Neuronal stem cell (in vitro differentiated cells): ENCODE data around the gene CABLES2.
A peak's percentile ranks its signal among the peaks of the same experiment; 100 is the strongest.

Source experiments
- DNase-seq: peaks from one replicate; pipeline ENCODE4 v3.0.0-alpha.2; 2013; ENCODE audit warnings: low spot score
- H2AFZ ChIP-seq: one replicate; pipeline ENCODE4 v1.6.1; 2013; ENCODE audit warnings: mild to moderate bottlenecking, low read length, inconsistent platforms
- H2AK5ac ChIP-seq: 2 replicates; pipeline ENCODE4 v1.6.1; 2013; ENCODE audit warnings: low read depth, mild to moderate bottlenecking, inconsistent platforms, low read length, moderate library complexity, mixed read lengths
- H2BK120ac ChIP-seq: 2 replicates; pipeline ENCODE4 v1.6.1; 2013; ENCODE audit warnings: low read depth, mild to moderate bottlenecking, inconsistent platforms, low read length, moderate library complexity, mixed read lengths
- H2BK12ac ChIP-seq: one replicate; pipeline ENCODE4 v1.6.1; 2013; ENCODE audit warnings: low read length, inconsistent platforms
- H2BK15ac ChIP-seq: 2 replicates; pipeline ENCODE4 v1.6.1; 2013; ENCODE audit warnings: mild to moderate bottlenecking, low read length, inconsistent platforms, mixed read lengths
- H2BK5ac ChIP-seq: one replicate; pipeline ENCODE4 v1.6.1; 2013; ENCODE audit warnings: inconsistent platforms, mild to moderate bottlenecking, low read length, moderate library complexity
- H3K14ac ChIP-seq: one replicate; pipeline ENCODE4 v1.6.1; 2013; ENCODE audit warnings: low read length, inconsistent platforms
- H3K18ac ChIP-seq: 2 replicates; pipeline ENCODE4 v1.6.1; 2013; ENCODE audit warnings: low read length, inconsistent platforms
- H3K23ac ChIP-seq: 2 replicates; pipeline ENCODE4 v1.6.1; 2013; ENCODE audit warnings: low read depth, mild to moderate bottlenecking, mixed read lengths, low read length, inconsistent platforms; ENCODE audit not compliant: poor library complexity
- H3K27ac ChIP-seq: replicated peaks from 3 replicates; pipeline ENCODE4 v1.5.1; 2013; ENCODE audit warnings: low read length, inconsistent platforms
- H3K27me3 ChIP-seq, 3 experiments: 2 replicates each; pipeline ENCODE4 v1.6.1; 2013; ENCODE audit warnings: low read length in 3 of 3, mild to moderate bottlenecking in 2 of 3, inconsistent platforms in 1 of 3, low read depth in 1 of 3, mixed read lengths in 1 of 3, moderate library complexity in 1 of 3; ENCODE audit not compliant: control insufficient read depth in 3 of 3, insufficient read depth in 3 of 3
- H3K36me3 ChIP-seq, 2 donors: replicated peaks in 1 of 2; 2 replicates each; pipeline ENCODE4 v1.6.1; 2013; ENCODE audit warnings: low read length in 2 of 2; ENCODE audit not compliant: control insufficient read depth in 2 of 2, insufficient read depth in 2 of 2
- H3K4ac ChIP-seq: 2 replicates; pipeline ENCODE4 v1.6.1; 2013; ENCODE audit warnings: inconsistent platforms, mild to moderate bottlenecking, low read length, moderate library complexity
- H3K4me1 ChIP-seq, 2 donors: 1 replicate in 1 of 2; 2 replicates in 1 of 2; pipeline ENCODE4 v1.6.1; 2013; ENCODE audit warnings: low read length in 2 of 2, low read depth in 1 of 2; ENCODE audit not compliant: control insufficient read depth in 2 of 2, insufficient read depth in 1 of 2
- H3K4me2 ChIP-seq: one replicate; pipeline ENCODE4 v1.6.1; 2013; ENCODE audit warnings: mild to moderate bottlenecking, low read length, inconsistent platforms; ENCODE audit not compliant: insufficient read depth, poor library complexity, severe bottlenecking
- H3K4me3 ChIP-seq, 2 donors: 2 replicates each; pipeline ENCODE4 v1.5.1; 2013; ENCODE audit warnings: low read length in 2 of 2, mild to moderate bottlenecking in 2 of 2, inconsistent platforms in 1 of 2, moderate library complexity in 1 of 2
- H3K79me1 ChIP-seq: one replicate; pipeline ENCODE4 v1.6.1; 2013; ENCODE audit warnings: low read depth, mild to moderate bottlenecking, inconsistent platforms, low read length, moderate library complexity
- H3K9ac ChIP-seq: one replicate; pipeline ENCODE4 v1.6.1; 2013; ENCODE audit warnings: mild to moderate bottlenecking, low read depth, low read length, inconsistent platforms; ENCODE audit not compliant: poor library complexity
- H3K9me3 ChIP-seq, 2 donors: replicated peaks in 1 of 2; 2 replicates each; pipeline versions ENCODE3 to v1.6.1; 2013; ENCODE audit warnings: low read length in 2 of 2, mild to moderate bottlenecking in 2 of 2, inconsistent platforms in 1 of 2, low read depth in 1 of 2, mixed read lengths in 1 of 2, moderate library complexity in 1 of 2; ENCODE audit not compliant: control insufficient read depth in 2 of 2, insufficient read depth in 1 of 2
- H4K8ac ChIP-seq: one replicate; pipeline ENCODE4 v1.6.1; 2013; ENCODE audit warnings: low read depth, mild to moderate bottlenecking, inconsistent platforms, low read length, moderate library complexity
- H4K91ac ChIP-seq: one replicate; pipeline ENCODE4 v1.6.1; 2013; ENCODE audit warnings: low read length, low read depth, mild to moderate bottlenecking, inconsistent platforms; ENCODE audit not compliant: poor library complexity
- WGBS, 2 donors: extraction: QIAGEN DNeasy Blood & Tissue Kit; methylation state at CpG; one replicate each; pipeline ENCODE4 v1.1.7; 2013; ENCODE audit warnings: missing lambda C conversion rate in 2 of 2, mixed read lengths in 1 of 2; ENCODE audit not compliant: insufficient read length in 2 of 2, insufficient replicate concordance in 1 of 2; ENCODE audit errors: extremely low coverage in 2 of 2; 5-methylcytosine and 5-hydroxymethylcytosine counted together

CABLES2 gene

GRCh38 chr20:62390317-62391164 lies 16.5 kb downstream of the CABLES2 start:
- Histone ChIP-seq H2BK15ac (no peak overlapping the region), H2BK120ac (no peak overlapping the region), H2BK12ac (no peak overlapping the region), H3K14ac (no peak overlapping the region), H2AK5ac (no peak overlapping the region), H3K18ac (no peak overlapping the region), H3K4me2 (no peak overlapping the region), H4K91ac (no peak overlapping the region), H3K4me1 (peaks cover 7 to 8% of the 10 kb centered on the region in 2 donors), H2BK5ac (no peak overlapping the region), H3K79me1 (peaks cover 27% of the 10 kb centered on the region), H3K36me3 (peaks cover 54 to 76% of the 10 kb centered on the region in 2 donors), H3K4ac (no peak overlapping the region), H3K27me3 (no peaks in the 10 kb centered on the region), H3K9ac (no peak overlapping the region), H3K23ac (peak overlapping the region; percentile 27), H3K27ac (no peak overlapping the region), H4K8ac (no peak overlapping the region), H3K9me3 (no peaks in the 10 kb centered on the region), H3K4me3 (no peak overlapping the region), H2AFZ (no peak overlapping the region)
- DNase-seq, result no peak
- WGBS, 2 donors, result no CpG with 5 or more reads among the region's 29 CpGs

DNA sequence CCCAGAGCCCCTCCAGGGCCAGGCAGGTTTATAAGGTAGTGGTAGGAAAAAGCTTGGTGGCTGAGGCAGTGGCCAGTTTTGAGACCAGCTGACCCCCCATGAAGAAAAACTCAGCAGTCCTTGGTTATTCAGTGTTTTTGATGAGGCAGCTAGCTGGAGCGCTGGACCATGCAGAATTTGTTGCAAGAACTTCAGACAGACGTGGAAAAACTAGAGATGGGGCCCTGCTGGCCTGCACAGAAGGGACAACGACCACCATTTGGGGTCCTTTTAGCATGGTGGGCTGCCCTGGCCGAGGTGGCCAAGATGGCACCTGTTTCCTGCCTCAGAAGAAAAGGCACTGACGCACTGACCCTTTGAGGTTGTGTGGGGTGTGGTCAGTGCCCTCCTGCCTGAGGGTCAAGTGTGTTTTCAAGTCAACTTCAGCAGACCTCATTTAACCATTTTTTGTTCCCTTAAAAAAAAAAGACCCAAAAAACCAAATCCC lies 17.4 kb downstream of the CABLES2 start:
- no peak overlapping the region for H3K18ac ChIP-seq
- H3K4me3 ChIP-seq, result peak overlapping the region in 1 of 2 donors; percentile 42
- peaks cover 7 to 11% of the 10 kb centered on the region in 2 donors for H3K4me1 ChIP-seq
- H2BK5ac ChIP-seq, result no peak overlapping the region
- no peak overlapping the region for H2BK120ac ChIP-seq
- no peak overlapping the region for H2BK12ac ChIP-seq
- no CpG with 5 or more reads among the region's 5 CpGs for WGBS, 2 donors
- peaks cover 54 to 73% of the 10 kb centered on the region in 2 donors for H3K36me3 ChIP-seq
- H4K8ac ChIP-seq, result no peak overlapping the region
- H2AK5ac ChIP-seq, result no peak overlapping the region
- no peak overlapping the region for H3K9ac ChIP-seq
- peaks cover 27% of the 10 kb centered on the region for H3K79me1 ChIP-seq
- no peaks in the 10 kb centered on the region for H3K9me3 ChIP-seq
- no peak for DNase-seq
- no peak overlapping the region for H3K4ac ChIP-seq
- no peak overlapping the region for H3K4me2 ChIP-seq
- H3K14ac ChIP-seq, result no peak overlapping the region
- H2AFZ ChIP-seq, result no peak overlapping the region
- H4K91ac ChIP-seq, result no peak overlapping the region
- H3K23ac ChIP-seq, result no peak overlapping the region
- no peak overlapping the region for H2BK15ac ChIP-seq
- no peaks in the 10 kb centered on the region for H3K27me3 ChIP-seq
- no peak overlapping the region for H3K27ac ChIP-seq

- Histone ChIP-seq H3K23ac (no peak overlapping the region), H3K18ac (no peak overlapping the region), H4K8ac (peak overlapping the region; percentile 76), H2BK5ac (no peak overlapping the region), H3K79me1 (peaks cover 27% of the 10 kb centered on the region), H4K91ac (no peak overlapping the region), H3K4ac (no peak overlapping the region), H3K9ac (no peak overlapping the region), H3K36me3 (peaks cover 49 to 71% of the 10 kb centered on the region in 2 donors), H3K27me3 (no peaks in the 10 kb centered on the region), H3K4me2 (no peak overlapping the region), H2AFZ (no peak overlapping the region), H3K4me3 (peak overlapping the region in 1 of 2 donors; percentile 9), H2BK120ac (no peak overlapping the region), H3K27ac (no peak overlapping the region), H3K4me1 (peaks cover 7 to 11% of the 10 kb centered on the region in 2 donors), H2BK12ac (no peak overlapping the region), H3K14ac (no peak overlapping the region), H2AK5ac (no peak overlapping the region), H2BK15ac (no peak overlapping the region), H3K9me3 (no peaks in the 10 kb centered on the region)
- no peak for DNase-seq
- WGBS, 2 donors, result no CpG with 5 or more reads among the region's 11 CpGs
Measured at GRCh38 chr20:62388839-62389600, 18.1 kb downstream of the CABLES2 start.
